Activated B cell treated with CpG ODN at 0.5 μM for 24 hours (primary cell): ENCODE results near the gene PLXDC1. TPM values are rescaled to one million over a fixed set of nuclear protein-coding genes. Genes with fewer than 3 reads are reported as not detected.

Experiments
- ATAC-seq: fragments of 200-7000 bp; cut with Tn5 transposase; one replicate; pipeline ENCODE4 v1.10.0; 2021; ENCODE audit warnings: low read depth, mild to moderate bottlenecking, moderate library complexity
- CTCF ChIA-PET: fragments of 350-600 bp; sonication (Branson Sonifier 250); formaldehyde crosslinking; loops from one replicate; lab custom pipeline; 2021; ENCODE audit warnings: antibody characterized with exemption; lab: Charles Lee
- POLR2A ChIA-PET: fragments of 350-600 bp; sonication (Branson Sonifier 250); formaldehyde crosslinking; loops from one replicate; lab custom pipeline; 2021; ENCODE audit warnings: antibody characterized with exemption; lab: Charles Lee
- DNase-seq: peaks from one replicate; pipeline ENCODE4 v3.0.0; 2022
- H3K27ac Mint-ChIP-seq: one replicate; pipeline ENCODE4 v1.8.0; 2020; ENCODE audit warnings: mixed read lengths
- H3K27me3 Mint-ChIP-seq: one replicate; pipeline ENCODE4 v1.8.0; 2021; ENCODE audit warnings: mixed read lengths
- H3K36me3 Mint-ChIP-seq: one replicate; pipeline ENCODE4 v1.8.0; 2021; ENCODE audit warnings: low read depth, mixed read lengths
- H3K4me1 Mint-ChIP-seq: one replicate; pipeline ENCODE4 v1.8.0; 2021; ENCODE audit warnings: mixed read lengths
- H3K4me3 Mint-ChIP-seq: one replicate; pipeline ENCODE4 v1.8.0; 2020; ENCODE audit warnings: mild to moderate bottlenecking, mixed read lengths
- H3K9me3 Mint-ChIP-seq: one replicate; pipeline ENCODE4 v1.8.0; 2020; ENCODE audit warnings: mixed read lengths
- CTCF ChIP-seq: fragments of 200-600 bp; IDR thresholded peaks from one replicate; pipeline ENCODE4 v1.8.0; 2022; ENCODE audit warnings: antibody characterized with exemption, mild to moderate bottlenecking
- intact Hi-C: fragments of 100-400 bp; cut with micrococcal nuclease; formaldehyde crosslinking; loops from one replicate; pipeline ENCODE4 v1.15.1; 2024
- total RNA-seq: library from RNA; stranded (reverse); gene quantifications from 2 replicates; pipeline ENCODE4 v1.2.3, GENCODE V29; 2022

Gene PLXDC1
- total RNA-seq, 1 donor from 2014 or later, result not detected

- H3K36me3 Mint-ChIP-seq, result peaks cover 11% of the 10 kb centered on the region
- peaks cover 40% of the 10 kb centered on the region for H3K4me1 Mint-ChIP-seq
- H3K4me3 Mint-ChIP-seq, result peak overlapping the region; percentile 13
- no peak for TF ChIP-seq CTCF
- ATAC-seq, result no peak
- H3K9me3 Mint-ChIP-seq, result no peaks in the 10 kb centered on the region
- POLR2A ChIA-PET, result no interaction called here
- no peak overlapping the region for H3K27ac Mint-ChIP-seq
- no peaks in the 10 kb centered on the region for H3K27me3 Mint-ChIP-seq
- intact Hi-C loops, result loop anchor here (2.0 kb wide), 1 partner anchor 43 kb away; no protein-coding TSS in a partner anchor
- no peak for DNase-seq
- CTCF ChIA-PET, result interaction anchor here (1.5 to 2.2 kb wide), 2 partner anchors 31 to 42 kb away, joined by 4 to 6 read pairs; no protein-coding TSS in a partner anchor
Observed at GRCh38 chr17:39195568-39196160, 44.2 kb upstream of the PLXDC1 start.

GRCh38 chr17:39194985-39195524 lies 43.6 kb upstream of the PLXDC1 start:
- no peaks in the 10 kb centered on the region for H3K9me3 Mint-ChIP-seq
- no peaks in the 10 kb centered on the region for H3K27me3 Mint-ChIP-seq
- H3K4me1 Mint-ChIP-seq, result peaks cover 37% of the 10 kb centered on the region
- intact Hi-C loops, result no loop called here
- ChIA-PET CTCF (interaction anchor here (1.5 to 2.2 kb wide), 2 partner anchors 30 to 41 kb away, joined by 4 to 6 read pairs; no protein-coding TSS in a partner anchor), POLR2A (no interaction called here)
- no peak for TF ChIP-seq CTCF
- H3K27ac Mint-ChIP-seq, result no peak overlapping the region
- ATAC-seq (no peak), DNase-seq (no peak)
- H3K36me3 Mint-ChIP-seq, result peaks cover 5% of the 10 kb centered on the region
- H3K4me3 Mint-ChIP-seq, result no peak overlapping the region

- no peak overlapping the region for H3K4me3 Mint-ChIP-seq
- POLR2A ChIA-PET, result no interaction called here
- DNase-seq, result no peak
- H3K27ac Mint-ChIP-seq, result no peak overlapping the region
- intact Hi-C loops, result no loop called here
- no peak for TF ChIP-seq CTCF
- peaks cover 30% of the 10 kb centered on the region for H3K4me1 Mint-ChIP-seq
- no peaks in the 10 kb centered on the region for H3K27me3 Mint-ChIP-seq
- CTCF ChIA-PET, result interaction anchor here (1.5 to 2.2 kb wide), 2 partner anchors 30 to 41 kb away, joined by 4 to 6 read pairs; no protein-coding TSS in a partner anchor
- H3K36me3 Mint-ChIP-seq, result no peaks in the 10 kb centered on the region
- no peak for ATAC-seq
- H3K9me3 Mint-ChIP-seq, result no peaks in the 10 kb centered on the region
Observed at GRCh38 chr17:39194089-39194984, 42.9 kb upstream of the PLXDC1 start.

GRCh38 chr17:39193346-39193745 lies 41.9 kb upstream of the PLXDC1 start:
- Mint-ChIP-seq H3K27ac (no peak overlapping the region), H3K4me1 (peaks cover 20% of the 10 kb centered on the region), H3K4me3 (no peak overlapping the region), H3K27me3 (no peaks in the 10 kb centered on the region), H3K36me3 (peaks cover 1% of the 10 kb centered on the region), H3K9me3 (no peaks in the 10 kb centered on the region)
- intact Hi-C loops, result no loop called here
- DNase-seq (no peak), ATAC-seq (no peak)
- CTCF ChIA-PET, result interaction anchor here (2.2 kb wide), 1 partner anchor 29 kb away, joined by 6 read pairs; no protein-coding TSS in a partner anchor
- TF ChIP-seq CTCF, result no peak
- POLR2A ChIA-PET, result no interaction called here

- intact Hi-C loops, result no loop called here
- DNase-seq, result no peak
- H3K36me3 Mint-ChIP-seq, result peaks cover 4% of the 10 kb centered on the region
- ATAC-seq, result no peak
- H3K9me3 Mint-ChIP-seq, result no peaks in the 10 kb centered on the region
- no peak overlapping the region for H3K27ac Mint-ChIP-seq
- no peaks in the 10 kb centered on the region for H3K27me3 Mint-ChIP-seq
- ChIA-PET CTCF (no interaction called here), POLR2A (no interaction called here)
- no peak for TF ChIP-seq CTCF
- no peak overlapping the region for H3K4me3 Mint-ChIP-seq
- H3K4me1 Mint-ChIP-seq, result peaks cover 16% of the 10 kb centered on the region
Observed at GRCh38 chr17:39192901-39193300, 41.5 kb upstream of the PLXDC1 start.
